ENCODE measurements around the gene RBM18.

The RBM18 gene

GRCh38 chr9:122264360-122265148 is at the start of gene RBM18, which contains the start of gene MRRF:
RBM18 (minus strand) TSS chr9:122264840; CDS start chr9:122261492, 3,348 bp downstream.
MRRF (plus strand) TSS chr9:122264882; CDS start chr9:122270892, 6,010 bp downstream.
- DNase-seq: peak; percentile 76

GRCh38 chr9:122314165-122314564 is 49.5 kb upstream of the RBM18 start:
- no peak for DNase-seq

- DNase-seq: no peak
Observed at GRCh38 chr9:122309861-122310260, 45.2 kb upstream of the RBM18 start.

- DNase-seq: no peak
Observed at GRCh38 chr9:122307925-122308324, 43.3 kb upstream of the RBM18 start.

GRCh38 chr9:122307061-122307460 is 42.4 kb upstream of the RBM18 start:
- DNase-seq: no peak

- no peak for DNase-seq
Observed at GRCh38 chr9:122302237-122303093, 37.8 kb upstream of the RBM18 start.

GRCh38 chr9:122297512-122297911 is 32.9 kb upstream of the RBM18 start:
- DNase-seq: no peak

- no peak for DNase-seq
Observed at GRCh38 chr9:122294531-122294930, 29.9 kb upstream of the RBM18 start.

- DNase-seq: no peak
Observed at GRCh38 chr9:122291458-122291857, 26.8 kb upstream of the RBM18 start.

GRCh38 chr9:122287214-122287720 is 22.6 kb upstream of the RBM18 start:
- no peak for DNase-seq

- DNase-seq: no peak
Observed at GRCh38 chr9:122286764-122287163, 22.1 kb upstream of the RBM18 start.

GRCh38 chr9:122281368-122281767 is 16.7 kb upstream of the RBM18 start:
- DNase-seq: no peak

GRCh38 chr9:122277285-122277897 is 12.8 kb upstream of the RBM18 start:
- no peak for DNase-seq

GRCh38 chr9:122276096-122276495 is 11.5 kb upstream of the RBM18 start:
- DNase-seq: no peak

GRCh38 chr9:122274055-122274454 is 9.4 kb upstream of the RBM18 start:
- no peak for DNase-seq

- no peak for DNase-seq
Observed at GRCh38 chr9:122268041-122268814, 3.6 kb upstream of the RBM18 start.

- DNase-seq: no peak
Observed at GRCh38 chr9:122265149-122265915, 692 bp upstream of the RBM18 start.

GRCh38 chr9:122263699-122264349 is 816 bp downstream of the RBM18 start:
- no peak for DNase-seq

GRCh38 chr9:122262073-122262472 is 2.6 kb downstream of the RBM18 start:
- DNase-seq: no peak

- peak; percentile 64 for DNase-seq
Observed at GRCh38 chr9:122261469-122261881, 3.2 kb downstream of the RBM18 start.

- DNase-seq: no peak
Observed at GRCh38 chr9:122258886-122259415, 5.7 kb downstream of the RBM18 start.
